GM23338 (cell line): ENCODE measurements around the gene GBP7.

Experiments
- CREB1 ChIP-seq: fragments of 250-450 bp; sonication (Bioruptor Pico); IDR thresholded peaks from 2 replicates; pipeline ENCODE4 v1.5.0; 2020; ENCODE audit warnings: low read depth, mild to moderate bottlenecking, moderate library complexity
- CTCF ChIP-seq, 2 experiments: fragments of 200-600 bp in 1 of 2; sonication (generic) in 1 of 2; conservative IDR thresholded peaks; 2 replicates each; pipeline versions ENCODE4 v1.5.1 to v1.6.1; 2016 to 2017; ENCODE audit warnings: antibody characterized with exemption in 2 of 2, low read depth in 2 of 2, mild to moderate bottlenecking in 2 of 2, moderate library complexity in 1 of 2
- ETS1 ChIP-seq: IDR thresholded peaks from 2 replicates; pipeline ENCODE4 v1.6.1; 2016; ENCODE audit warnings: antibody characterized with exemption
- EZH2 ChIP-seq: fragments of 200-600 bp; sonication (generic); IDR thresholded peaks from one replicate; pipeline ENCODE4 v1.8.0; 2017; ENCODE audit warnings: antibody characterized with exemption, mild to moderate bottlenecking, low read depth; ENCODE audit not compliant: unreplicated experiment
- EZH2phosphoT487 ChIP-seq: fragments of 200-600 bp; sonication (generic); IDR thresholded peaks from one replicate; pipeline ENCODE4 v1.8.1; 2018; ENCODE audit warnings: antibody characterized with exemption; ENCODE audit not compliant: unreplicated experiment
- JUNB ChIP-seq: IDR thresholded peaks from one replicate; pipeline ENCODE4 v1.6.1; 2016; ENCODE audit warnings: antibody characterized with exemption; ENCODE audit not compliant: unreplicated experiment
- NANOG ChIP-seq: IDR thresholded peaks from 2 replicates; pipeline ENCODE4 v1.6.1; 2016; ENCODE audit warnings: antibody characterized with exemption, borderline replicate concordance
- POLR2AphosphoS5 ChIP-seq: IDR thresholded peaks from 2 replicates; pipeline ENCODE4 v1.6.1; 2016; ENCODE audit warnings: antibody characterized with exemption, low read depth
- REST ChIP-seq: IDR thresholded peaks from one replicate; pipeline ENCODE4 v1.6.1; 2018; ENCODE audit warnings: antibody characterized with exemption; ENCODE audit not compliant: unreplicated experiment
- STAT1 ChIP-seq: IDR thresholded peaks from one replicate; pipeline ENCODE4 v1.6.1; 2016; ENCODE audit warnings: antibody characterized with exemption; ENCODE audit not compliant: unreplicated experiment
- ZNF331 ChIP-seq: fragments of 250-450 bp; sonication (Bioruptor Pico); IDR thresholded peaks from 2 replicates; pipeline ENCODE4 v1.5.0; 2020; ENCODE audit warnings: low read depth, mild to moderate bottlenecking, moderate library complexity
- ZNF462 ChIP-seq: fragments of 250-450 bp; sonication (Bioruptor Pico); IDR thresholded peaks from 2 replicates; pipeline ENCODE4 v1.5.0; 2020; ENCODE audit warnings: mild to moderate bottlenecking, moderate library complexity

GRCh38 chr1:89198081-89198480, 22.3 kb upstream of the GBP7 start:
- TF ChIP-seq CTCF (conservative IDR thresholded peaks at IDR 0.05; ENCODE audit: low read depth in 2 of 2): no peak
- no peak for TF ChIP-seq EZH2
- TF ChIP-seq POLR2AphosphoS5: no peak
- no peak for TF ChIP-seq EZH2phosphoT487
- no peak for TF ChIP-seq REST
- TF ChIP-seq CREB1 (CRISPR knock-in tag): no peak
- no peak for TF ChIP-seq ZNF331 (CRISPR knock-in tag)
- TF ChIP-seq ZNF462 (CRISPR knock-in tag): no peak
- no peak for TF ChIP-seq JUNB
- TF ChIP-seq ETS1: no peak
- TF ChIP-seq STAT1: no peak
- TF ChIP-seq NANOG: no peak
